ENCODE data around the gene SGIP1. TPM values are rescaled to one million over a fixed set of nuclear protein-coding genes. Genes with fewer than 3 reads are reported as not detected.
"Not testable (repeated sequence)": the region's sequence is repeated elsewhere in the genome, so short reads cannot be mapped to it uniquely, and the experiment has no call there.

The SGIP1 gene
- total RNA-seq, 4 donors from 2014 or later = 1.9 to 8.8 (median 4.8) TPM

GRCh38 chr1:66723985-66724384, 190.0 kb downstream of the SGIP1 start:
- no peak for TF ChIP-seq CTCF (IDR thresholded peaks at IDR 0.05)
- DNase-seq (ENCODE audit: low spot score) (no peak), ATAC-seq (ENCODE audit: low FRiP score) (no peak)

- peak in 1 of 3 donors; percentile 29 for TF ChIP-seq CTCF (IDR thresholded peaks at IDR 0.05)
- DNase-seq (ENCODE audit: low spot score) (no peak), ATAC-seq (ENCODE audit: low FRiP score) (peak; percentile 79)
Observed at GRCh38 chr1:66725885-66726665, 192.1 kb downstream of the SGIP1 start.

- no peak for TF ChIP-seq CTCF (IDR thresholded peaks at IDR 0.05)
- ATAC-seq (ENCODE audit: low FRiP score) (no peak), DNase-seq (ENCODE audit: low spot score) (no peak)
Observed at GRCh38 chr1:66728021-66728420, 194.1 kb downstream of the SGIP1 start.

- ATAC-seq (ENCODE audit: low FRiP score); DNase-seq (ENCODE audit: low spot score): not testable (repeated sequence)
Observed at GRCh38 chr1:66728716-66729115, 194.8 kb downstream of the SGIP1 start.

- TF ChIP-seq CTCF (IDR thresholded peaks at IDR 0.05) = no peak
- ATAC-seq (ENCODE audit: low FRiP score) = no peak
- no peak for DNase-seq (ENCODE audit: low spot score)
Observed at GRCh38 chr1:66729119-66729518, 195.2 kb downstream of the SGIP1 start.

GRCh38 chr1:66729523-66729922, 195.6 kb downstream of the SGIP1 start:
- ATAC-seq (ENCODE audit: low FRiP score) = no peak
- DNase-seq (ENCODE audit: low spot score) = no peak
- TF ChIP-seq CTCF (IDR thresholded peaks at IDR 0.05) = no peak

GRCh38 chr1:66730462-66730861, 196.5 kb downstream of the SGIP1 start:
- no peak for ATAC-seq (ENCODE audit: low FRiP score)

More at GRCh38 chr1:66730462-66730861, 196.5 kb downstream of the SGIP1 start:
- TF ChIP-seq CTCF (IDR thresholded peaks at IDR 0.05) = no peak
- no peak for DNase-seq (ENCODE audit: low spot score)
